Adrenal gland (tissue), 5 donors: ENCODE data around the gene CCDC83.

Source experiments
- CTCF ChIP-seq, 6 experiments: fragments of 450-650 bp in 4 of 6; fragments of 200-600 bp in 2 of 6; sonication (generic) in 1 of 6; IDR thresholded peaks; 1 replicate in 5 of 6; 2 replicates in 1 of 6; pipeline versions ENCODE4 v1.5.1 to v1.8.0; 2016 to 2021; ENCODE audit warnings: antibody characterized with exemption in 6 of 6, mild to moderate bottlenecking in 2 of 6, moderate library complexity in 1 of 6
- POLR2A ChIP-seq, 2 donors: fragments of 450-650 bp; IDR thresholded peaks; one replicate each; pipeline ENCODE4 v1.6.1; 2017; ENCODE audit warnings: antibody characterized with exemption in 2 of 2, mild to moderate bottlenecking in 2 of 2, moderate library complexity in 1 of 2
- donor health status: DM: no; HTN: no; CAD: no.

- TF ChIP-seq POLR2A (IDR thresholded peaks at IDR 0.05) (no peak), CTCF (IDR thresholded peaks at IDR 0.05) (no peak)
Measured at GRCh38 chr11:85857098-85857497, 1.9 kb downstream of the CCDC83 start.
